Measurements from ENCODE around the gene NDUFA8.

DNA sequence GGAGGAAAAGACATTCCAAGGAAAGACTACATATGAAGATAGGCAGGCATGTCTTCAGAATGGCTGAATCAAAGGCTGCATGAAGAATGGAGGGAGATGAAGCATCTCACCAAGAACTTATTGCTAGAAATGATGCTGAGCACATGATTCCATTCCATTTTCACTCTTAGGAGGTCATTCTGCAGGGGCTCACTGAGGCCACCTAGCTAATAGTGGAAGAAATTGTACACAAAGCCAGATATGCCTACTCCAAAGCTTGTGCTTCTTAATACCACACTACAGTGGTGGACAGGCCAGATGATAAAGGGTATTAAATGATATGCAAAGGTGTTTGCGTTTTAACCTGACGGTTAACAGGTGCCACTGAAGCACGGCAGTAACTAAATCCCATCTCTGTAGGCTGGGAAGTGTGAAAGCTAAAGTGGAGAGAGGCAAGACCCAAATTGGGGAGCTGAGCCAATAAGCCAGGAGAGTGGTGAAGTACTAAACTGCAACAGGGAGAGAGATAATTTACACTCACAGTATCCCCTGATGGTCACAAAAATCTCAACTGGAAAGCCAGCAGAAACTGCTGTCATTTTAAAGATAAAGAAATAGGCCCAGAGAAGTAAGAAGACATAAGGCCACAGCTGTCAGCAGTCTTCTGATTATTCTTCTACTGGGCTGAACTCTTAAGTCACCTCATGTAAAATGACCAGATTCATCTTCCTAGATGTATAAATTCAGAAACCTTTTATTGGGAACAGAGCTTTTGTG lies 14.6 kb downstream of the NDUFA8 start:
- TF ChIP-seq, protein P1, sequence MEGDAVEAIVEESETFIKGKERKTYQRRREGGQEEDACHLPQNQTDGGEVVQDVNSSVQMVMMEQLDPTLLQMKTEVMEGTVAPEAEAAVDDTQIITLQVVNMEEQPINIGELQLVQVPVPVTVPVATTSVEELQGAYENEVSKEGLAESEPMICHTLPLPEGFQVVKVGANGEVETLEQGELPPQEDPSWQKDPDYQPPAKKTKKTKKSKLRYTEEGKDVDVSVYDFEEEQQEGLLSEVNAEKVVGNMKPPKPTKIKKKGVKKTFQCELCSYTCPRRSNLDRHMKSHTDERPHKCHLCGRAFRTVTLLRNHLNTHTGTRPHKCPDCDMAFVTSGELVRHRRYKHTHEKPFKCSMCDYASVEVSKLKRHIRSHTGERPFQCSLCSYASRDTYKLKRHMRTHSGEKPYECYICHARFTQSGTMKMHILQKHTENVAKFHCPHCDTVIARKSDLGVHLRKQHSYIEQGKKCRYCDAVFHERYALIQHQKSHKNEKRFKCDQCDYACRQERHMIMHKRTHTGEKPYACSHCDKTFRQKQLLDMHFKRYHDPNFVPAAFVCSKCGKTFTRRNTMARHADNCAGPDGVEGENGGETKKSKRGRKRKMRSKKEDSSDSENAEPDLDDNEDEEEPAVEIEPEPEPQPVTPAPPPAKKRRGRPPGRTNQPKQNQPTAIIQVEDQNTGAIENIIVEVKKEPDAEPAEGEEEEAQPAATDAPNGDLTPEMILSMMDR (IDR thresholded peaks at IDR 0.05) = peak; percentile 62
- TF ChIP-seq, protein P2, sequence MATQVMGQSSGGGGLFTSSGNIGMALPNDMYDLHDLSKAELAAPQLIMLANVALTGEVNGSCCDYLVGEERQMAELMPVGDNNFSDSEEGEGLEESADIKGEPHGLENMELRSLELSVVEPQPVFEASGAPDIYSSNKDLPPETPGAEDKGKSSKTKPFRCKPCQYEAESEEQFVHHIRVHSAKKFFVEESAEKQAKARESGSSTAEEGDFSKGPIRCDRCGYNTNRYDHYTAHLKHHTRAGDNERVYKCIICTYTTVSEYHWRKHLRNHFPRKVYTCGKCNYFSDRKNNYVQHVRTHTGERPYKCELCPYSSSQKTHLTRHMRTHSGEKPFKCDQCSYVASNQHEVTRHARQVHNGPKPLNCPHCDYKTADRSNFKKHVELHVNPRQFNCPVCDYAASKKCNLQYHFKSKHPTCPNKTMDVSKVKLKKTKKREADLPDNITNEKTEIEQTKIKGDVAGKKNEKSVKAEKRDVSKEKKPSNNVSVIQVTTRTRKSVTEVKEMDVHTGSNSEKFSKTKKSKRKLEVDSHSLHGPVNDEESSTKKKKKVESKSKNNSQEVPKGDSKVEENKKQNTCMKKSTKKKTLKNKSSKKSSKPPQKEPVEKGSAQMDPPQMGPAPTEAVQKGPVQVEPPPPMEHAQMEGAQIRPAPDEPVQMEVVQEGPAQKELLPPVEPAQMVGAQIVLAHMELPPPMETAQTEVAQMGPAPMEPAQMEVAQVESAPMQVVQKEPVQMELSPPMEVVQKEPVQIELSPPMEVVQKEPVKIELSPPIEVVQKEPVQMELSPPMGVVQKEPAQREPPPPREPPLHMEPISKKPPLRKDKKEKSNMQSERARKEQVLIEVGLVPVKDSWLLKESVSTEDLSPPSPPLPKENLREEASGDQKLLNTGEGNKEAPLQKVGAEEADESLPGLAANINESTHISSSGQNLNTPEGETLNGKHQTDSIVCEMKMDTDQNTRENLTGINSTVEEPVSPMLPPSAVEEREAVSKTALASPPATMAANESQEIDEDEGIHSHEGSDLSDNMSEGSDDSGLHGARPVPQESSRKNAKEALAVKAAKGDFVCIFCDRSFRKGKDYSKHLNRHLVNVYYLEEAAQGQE (IDR thresholded peaks at IDR 0.05; ENCODE audit: insufficient read depth in 1 of 2, low read depth in 2 of 2, low read length in 1 of 2) = no peak
- TF ChIP-seq POLR2AphosphoS5 (IDR thresholded peaks at IDR 0.05; ENCODE audit: low read depth, low read length) (no peak), SIN3A (IDR thresholded peaks at IDR 0.05; ENCODE audit: borderline replicate concordance, insufficient read depth, low read depth, low read length) (no peak), TCF7L2 (IDR thresholded peaks at IDR 0.05; ENCODE audit: low read depth, low read length) (no peak)

Data from Panc1 (cell line).